ENCODE measurements around the gene ISOC2.

- TF ChIP-seq POLR2A (IDR thresholded peaks at IDR 0.05): no peak
- TF ChIP-seq CTCF (IDR thresholded peaks at IDR 0.05): no peak
- TF ChIP-seq EP300 (IDR thresholded peaks at IDR 0.05): no peak
- no peak for TF ChIP-seq POLR2AphosphoS5 (IDR thresholded peaks at IDR 0.05)
Measured at GRCh38 chr19:55432241-55432959, 29.0 kb downstream of the ISOC2 start.

Measured in suprapubic skin (tissue), 4 donors.